Endothelial cell of umbilical vein (primary cell): ENCODE measurements around the gene CD79B. TPM values are rescaled to one million over a fixed set of nuclear protein-coding genes. Genes with fewer than 3 reads are reported as not detected.
"Not testable (repeated sequence)": the region's sequence is repeated elsewhere in the genome, so short reads cannot be mapped to it uniquely, and the experiment has no call there.

ENCODE experiments used
- BruUV-seq: library from RNA; stranded (reverse); fragments of 400-500 nt; replicated peaks from 2 replicates; lab custom pipeline; 2021; lab: Mats Ljungman, UMichigan
- CTCF ChIA-PET: fragments of 300-600, 350-600 bp; sonication (Branson Sonifier 250); formaldehyde crosslinking; loops from one replicate; lab custom pipeline; 2021; ENCODE audit warnings: antibody characterized with exemption, inconsistent platforms; lab: Charles Lee
- POLR2A ChIA-PET: fragments of 300-600, 350-600 bp; sonication (Branson Sonifier 250); formaldehyde crosslinking; loops from one replicate; lab custom pipeline; 2021; ENCODE audit warnings: antibody characterized with exemption, inconsistent platforms; lab: Charles Lee
- DNase-seq: peaks from one replicate; pipeline ENCODE4 v3.0.0-alpha.2; 2011; ENCODE audit warnings: low read depth, low spot score
- FAIRE-seq: peaks from 2 replicates; lab custom pipeline; 2011; peaks lifted over from hg19 to GRCh38; lab: Jason Lieb, UNC
- H2AFZ ChIP-seq: 2 replicates; pipeline ENCODE4 v1.6.0; 2012; ENCODE audit warnings: low read depth, low read length, control low read depth, inconsistent platforms
- H3K27ac ChIP-seq: 2 replicates; pipeline ENCODE4 v1.5.1; 2011; ENCODE audit warnings: low read depth, mild to moderate bottlenecking, control low read depth, low read length, moderate library complexity; ENCODE audit not compliant: insufficient read depth
- H3K27me3 ChIP-seq, 2 experiments: 2 replicates each; pipeline versions ENCODE4 v1.6.0 to v1.6.1; 2011; ENCODE audit warnings: low read length in 2 of 2, mixed read lengths in 1 of 2; ENCODE audit not compliant: control insufficient read depth in 2 of 2, insufficient read depth in 2 of 2
- H3K36me3 ChIP-seq, 2 experiments: 2 replicates in 1 of 2; 3 replicates in 1 of 2; pipeline ENCODE4 v1.5.1; 2011; ENCODE audit warnings: low read length in 2 of 2, mild to moderate bottlenecking in 1 of 2, moderate library complexity in 1 of 2; ENCODE audit not compliant: control insufficient read depth in 2 of 2, insufficient read depth in 2 of 2; ENCODE audit errors: extremely low read depth in 1 of 2
- H3K4me1 ChIP-seq: 3 replicates; pipeline ENCODE4 v1.5.1; 2011; ENCODE audit warnings: mild to moderate bottlenecking, low read length; ENCODE audit not compliant: control insufficient read depth, insufficient read depth; ENCODE audit errors: extremely low read depth
- H3K4me2 ChIP-seq: 2 replicates; pipeline ENCODE4 v1.6.1; 2011; ENCODE audit warnings: low read length, control low read depth, mixed read lengths; ENCODE audit not compliant: insufficient read depth
- H3K4me3 ChIP-seq, 3 experiments: fragments of 200-600 bp in 1 of 3; sonication (generic), shearing (Covaris generic) in 1 of 3; replicated peaks in 1 of 3; 2 replicates each; pipeline ENCODE4 v1.5.1; 2011 to 2016; ENCODE audit warnings: control low read depth in 3 of 3, low read length in 3 of 3, mild to moderate bottlenecking in 2 of 3, inconsistent platforms in 1 of 3, low read depth in 1 of 3, moderate library complexity in 1 of 3; ENCODE audit not compliant: insufficient read depth in 1 of 3
- H3K79me2 ChIP-seq: 2 replicates; pipeline ENCODE4 v1.6.0; 2012; ENCODE audit warnings: low read length, inconsistent platforms; ENCODE audit not compliant: control insufficient read depth, insufficient read depth
- H3K9ac ChIP-seq: replicated peaks from 2 replicates; pipeline ENCODE3; 2011; ENCODE audit warnings: low read length, control low read depth; ENCODE audit not compliant: insufficient read depth; ENCODE audit errors: extremely low read depth
- H3K9me1 ChIP-seq: replicated peaks from 3 replicates; pipeline ENCODE4 v1.6.0; 2011; ENCODE audit warnings: mild to moderate bottlenecking, low read length; ENCODE audit not compliant: control insufficient read depth, insufficient read depth; ENCODE audit errors: extremely low read depth
- H3K9me3 ChIP-seq: replicated peaks from 2 replicates; pipeline ENCODE4 v1.5.1; 2012; ENCODE audit warnings: low read length, inconsistent platforms; ENCODE audit not compliant: control insufficient read depth, insufficient read depth
- H4K20me1 ChIP-seq: replicated peaks from 2 replicates; pipeline ENCODE3; 2011; ENCODE audit warnings: mild to moderate bottlenecking, low read length; ENCODE audit not compliant: control insufficient read depth, insufficient read depth; ENCODE audit errors: extremely low read depth
- CTCF ChIP-seq, 2 donors: IDR thresholded peaks; 1 replicate in 1 of 2; 2 replicates in 1 of 2; pipeline ENCODE4 v1.5.1; 2011; ENCODE audit warnings: low read length in 2 of 2, mild to moderate bottlenecking in 2 of 2, moderate library complexity in 2 of 2, control low read depth in 1 of 2, inconsistent platforms in 1 of 2, low read depth in 1 of 2; ENCODE audit not compliant: insufficient read depth in 1 of 2; ENCODE audit errors: extremely low read depth in 1 of 2
- dilution Hi-C: fragments of 300-500 bp; cut with MboI; formaldehyde crosslinking; loops from one replicate; pipeline ENCODE4 v1.15.0; 2019; ENCODE audit warnings: low sequenced_read_pairs; ENCODE audit not compliant: extremely low pct_ligation_motif_present
- intact Hi-C: fragments of 100-400 bp; cut with micrococcal nuclease; formaldehyde crosslinking; loops from one replicate; pipeline ENCODE4 v1.10.0; 2022
- polyA plus RNA-seq, 4 experiments: library from polyadenylated mRNA; depleted of rRNA in 3 of 4; stranded (reverse) in 3 of 4; unstranded in 1 of 4; fragments of >200 nt; gene quantifications; 2 replicates each; pipeline versions ENCODE4 v1.2.1 to v1.2.3, GENCODE V29; 2011 to 2012; ENCODE audit warnings: missing spikeins in 1 of 4
- total RNA-seq: library from RNA; stranded (reverse); gene quantifications from 2 replicates; pipeline ENCODE4 v1.2.3, GENCODE V29; 2021

Gene CD79B
- total and polyA plus RNA-seq, 2 donors (not counting 3 experiments of a cell fraction or from before 2014, with no cell fraction given) = 2.1 to 3.9 TPM

- FAIRE-seq = peak; percentile 87
- H3K9me3 ChIP-seq, H4K20me1 ChIP-seq, H3K36me3 ChIP-seq, BruUV-seq, H3K27ac ChIP-seq, H3K9ac ChIP-seq, H3K9me1 ChIP-seq, H3K4me1 ChIP-seq, H3K4me3 ChIP-seq, H3K27me3 ChIP-seq, dilution Hi-C loops, H3K4me2 ChIP-seq, intact Hi-C loops, H3K79me2 ChIP-seq, POLR2A ChIA-PET, H2AFZ ChIP-seq: not testable (repeated sequence)
- TF ChIP-seq CTCF (IDR thresholded peaks at IDR 0.05; ENCODE audit: extremely low read depth in 1 of 2, insufficient read depth in 1 of 2, low read depth in 1 of 2, low read length in 2 of 2) = peak in 1 of 2 donors; percentile 21
- CTCF ChIA-PET = interaction anchor here (0.7 to 4.2 kb wide), 10 partner anchors 8 to 368 kb away, joined by 3 to 19 read pairs (median 4); no protein-coding TSS in a partner anchor
- peak; percentile 29 for DNase-seq
These were observed 28.3 kb downstream of the CD79B start for GRCh38 chr17:63903787-63904201.

- H4K20me1 ChIP-seq, BruUV-seq, H3K4me2 ChIP-seq, intact Hi-C loops, dilution Hi-C loops, H3K4me1 ChIP-seq, H3K27ac ChIP-seq, H2AFZ ChIP-seq, H3K9me3 ChIP-seq, FAIRE-seq, H3K9ac ChIP-seq, H3K79me2 ChIP-seq, H3K4me3 ChIP-seq, DNase-seq, H3K36me3 ChIP-seq, H3K9me1 ChIP-seq, H3K27me3 ChIP-seq: not testable (repeated sequence)
- CTCF ChIA-PET = interaction anchor here (0.9 to 4.2 kb wide), 9 partner anchors 9 to 239 kb away, joined by 3 to 19 read pairs (median 5); partner anchors contain the start of gene CSHL1
- POLR2A ChIA-PET = interaction anchor here (0.7 kb wide), 1 partner anchor 231 kb away, joined by 3 read pairs; no protein-coding TSS in a partner anchor
These were observed 30.2 kb downstream of the CD79B start for GRCh38 chr17:63901971-63902370.

- H3K4me1 ChIP-seq, H3K9me3 ChIP-seq, BruUV-seq, H2AFZ ChIP-seq, FAIRE-seq, H3K9ac ChIP-seq, H3K79me2 ChIP-seq, H4K20me1 ChIP-seq, H3K27ac ChIP-seq, dilution Hi-C loops, H3K9me1 ChIP-seq, DNase-seq, intact Hi-C loops, H3K4me2 ChIP-seq, H3K36me3 ChIP-seq, H3K27me3 ChIP-seq, POLR2A ChIA-PET, H3K4me3 ChIP-seq: not testable (repeated sequence)
- CTCF ChIA-PET = interaction anchor here (0.8 to 1.2 kb wide), 2 partner anchors 10 to 234 kb away, joined by 3 to 5 read pairs; no protein-coding TSS in a partner anchor
These were observed 33.0 kb downstream of the CD79B start for GRCh38 chr17:63898899-63899798.
